GM21717 (cell line): ENCODE results near the gene LIMCH1.

Experiments
- ATAC-seq: cut with Tn5 transposase; IDR thresholded peaks from one replicate; pipeline ENCODE4 v1.9.1; 2021; ENCODE audit warnings: mild to moderate bottlenecking, moderate library complexity; ENCODE audit not compliant: unreplicated experiment

The LIMCH1 gene

GRCh38 chr4:41561244-41561643 is 23.3 kb downstream of the LIMCH1 start:
- no peak for ATAC-seq

GRCh38 chr4:41567186-41567585 is 29.2 kb downstream of the LIMCH1 start:
- no peak for ATAC-seq

- no peak for ATAC-seq
Measured at GRCh38 chr4:41568363-41568762, 30.4 kb downstream of the LIMCH1 start.

GRCh38 chr4:41569961-41570360 is 32.0 kb downstream of the LIMCH1 start:
- no peak for ATAC-seq

- ATAC-seq = no peak
Measured at GRCh38 chr4:41571422-41571821, 33.5 kb downstream of the LIMCH1 start.

GRCh38 chr4:41572516-41572915 is 34.6 kb downstream of the LIMCH1 start:
- ATAC-seq = no peak

GRCh38 chr4:41572956-41573355 is 35.0 kb downstream of the LIMCH1 start:
- ATAC-seq = no peak

GRCh38 chr4:41573502-41574001 is 35.6 kb downstream of the LIMCH1 start:
- ATAC-seq = no peak

GRCh38 chr4:41575207-41575606 is 37.2 kb downstream of the LIMCH1 start:
- ATAC-seq = no peak

- ATAC-seq = no peak
Measured at GRCh38 chr4:41575665-41576064, 37.7 kb downstream of the LIMCH1 start.

- no peak for ATAC-seq
Measured at GRCh38 chr4:41579043-41579442, 41.1 kb downstream of the LIMCH1 start.

- ATAC-seq = no peak
Measured at GRCh38 chr4:41579526-41579925, 41.6 kb downstream of the LIMCH1 start.

GRCh38 chr4:41580007-41580406 is 42.0 kb downstream of the LIMCH1 start:
- no peak for ATAC-seq

- no peak for ATAC-seq
Measured at GRCh38 chr4:41586675-41587225, 48.8 kb downstream of the LIMCH1 start.

GRCh38 chr4:41587286-41587685 is 49.3 kb downstream of the LIMCH1 start:
- no peak for ATAC-seq

- ATAC-seq = no peak
Measured at GRCh38 chr4:41590591-41590990, 52.6 kb downstream of the LIMCH1 start.

GRCh38 chr4:41594432-41594831 is 56.5 kb downstream of the LIMCH1 start:
- ATAC-seq = no peak

GRCh38 chr4:41597494-41597893 is 59.5 kb downstream of the LIMCH1 start:
- ATAC-seq = no peak

GRCh38 chr4:41598580-41598979 is 60.6 kb downstream of the LIMCH1 start:
- ATAC-seq = no peak

- ATAC-seq = no peak
Measured at GRCh38 chr4:41599192-41599786, 61.3 kb downstream of the LIMCH1 start.

- ATAC-seq = no peak
Measured at GRCh38 chr4:41600243-41600912, 62.4 kb downstream of the LIMCH1 start.

GRCh38 chr4:41601025-41601424 is 63.1 kb downstream of the LIMCH1 start:
- no peak for ATAC-seq
